ENCODE data around the gene TBCB.

- TF ChIP-seq CTCF (IDR thresholded peaks at IDR 0.05) (no peak), EP300 (IDR thresholded peaks at IDR 0.05) (no peak)
Measured at GRCh38 chr19:36172852-36173251, 57.6 kb downstream of the TBCB start.

Data from ovary (tissue), 3 donors.